ENCODE data around the gene ANKRD16.

The ANKRD16 gene

DNA sequence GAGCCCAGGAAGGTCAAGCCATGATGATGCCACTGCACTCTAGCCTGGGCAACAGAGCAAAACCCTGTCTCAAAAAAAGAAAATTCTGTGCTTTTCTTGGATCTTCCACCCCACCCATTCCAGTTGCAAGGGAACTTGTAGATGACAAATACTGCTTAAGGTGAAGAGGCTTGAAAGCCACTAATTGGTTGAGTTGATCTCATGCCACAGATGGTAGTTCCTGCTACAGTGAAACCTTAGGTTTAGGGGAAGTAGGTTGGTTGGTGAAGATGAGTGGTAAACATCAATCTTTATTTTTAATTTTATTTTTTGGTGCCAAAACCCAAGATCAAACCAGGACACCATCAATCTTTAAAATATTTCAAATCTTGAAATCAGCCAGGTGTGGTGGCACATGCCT lies 73.5 kb downstream of the ANKRD16 start:
- no peak overlapping the region for H3K4me3 ChIP-seq (ENCODE audit: low read length)
- no peak for DNase-seq (ENCODE audit: low read depth)
- H3K9ac ChIP-seq (ENCODE audit: low read length) = no peak overlapping the region
- H3K27me3 ChIP-seq (replicated peaks; ENCODE audit: control insufficient read depth, insufficient read depth, low read length) = no peaks in the 10 kb centered on the region
- no peaks in the 10 kb centered on the region for H3K9me3 ChIP-seq (ENCODE audit: control insufficient read depth, low read length)
- no peaks in the 10 kb centered on the region for H3K36me3 ChIP-seq (ENCODE audit: control insufficient read depth, insufficient read depth, low read length, severe bottlenecking)
- H3K4me1 ChIP-seq (ENCODE audit: control insufficient read depth, insufficient read depth, low read length) = peaks cover 18% of the 10 kb centered on the region

DNA sequence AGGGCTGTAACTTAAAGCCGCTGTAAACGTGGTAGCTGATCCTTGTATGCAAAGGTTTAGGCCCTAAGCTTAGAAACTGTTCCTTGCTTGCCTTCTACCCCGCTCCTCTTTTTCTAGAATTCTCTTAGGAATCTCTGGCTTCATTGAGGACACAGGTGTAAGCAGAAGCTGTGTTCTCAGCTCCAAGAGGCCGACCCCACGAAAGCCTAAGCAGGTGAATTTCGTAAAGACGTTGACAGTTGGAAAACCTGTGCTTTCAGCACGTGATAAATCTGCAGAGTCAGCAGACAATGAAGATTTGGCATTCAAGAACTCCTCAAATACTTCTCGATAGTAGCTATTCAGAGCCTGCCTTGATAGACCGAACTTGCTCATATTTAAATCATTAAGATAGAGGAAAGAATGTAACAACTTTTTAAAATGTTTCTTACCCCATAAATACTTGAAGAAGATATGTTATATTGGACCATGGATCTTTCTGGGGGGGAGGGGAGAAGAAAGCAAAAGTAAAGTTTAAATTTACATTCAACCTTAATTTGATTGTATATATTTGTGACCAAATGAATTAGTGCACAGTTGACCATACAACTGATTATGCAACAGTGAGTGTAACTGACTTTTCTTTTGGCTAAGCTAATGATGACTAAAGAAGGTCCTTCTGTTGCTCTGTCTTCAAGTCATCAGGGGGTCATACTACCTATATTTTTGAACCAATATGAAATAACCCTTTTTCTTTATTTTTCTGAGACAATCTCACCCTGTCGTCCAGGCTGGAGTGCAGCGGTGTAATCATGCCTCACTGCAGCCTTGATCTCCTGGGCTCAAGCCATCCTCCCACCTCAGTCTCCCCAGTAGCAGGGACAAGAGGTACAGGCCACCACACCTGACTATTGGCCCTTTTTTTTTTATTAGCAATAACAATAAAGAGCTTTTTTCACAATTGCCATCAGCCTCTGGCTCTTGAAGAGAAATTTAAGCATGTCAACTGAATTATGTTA lies 75.3 kb downstream of the ANKRD16 start:
- peak overlapping the region; percentile 100 for H3K4me3 ChIP-seq (ENCODE audit: low read length)
- H3K36me3 ChIP-seq (ENCODE audit: control insufficient read depth, insufficient read depth, low read length, severe bottlenecking) = no peaks in the 10 kb centered on the region
- H3K27me3 ChIP-seq (replicated peaks; ENCODE audit: control insufficient read depth, insufficient read depth, low read length) = no peaks in the 10 kb centered on the region
- DNase-seq (ENCODE audit: low read depth) = peak; percentile 41
- H3K9ac ChIP-seq (ENCODE audit: low read length) = peak overlapping the region; percentile 100
- H3K9me3 ChIP-seq (ENCODE audit: control insufficient read depth, low read length) = no peaks in the 10 kb centered on the region
- H3K4me1 ChIP-seq (ENCODE audit: control insufficient read depth, insufficient read depth, low read length) = peaks cover 36% of the 10 kb centered on the region

DNA sequence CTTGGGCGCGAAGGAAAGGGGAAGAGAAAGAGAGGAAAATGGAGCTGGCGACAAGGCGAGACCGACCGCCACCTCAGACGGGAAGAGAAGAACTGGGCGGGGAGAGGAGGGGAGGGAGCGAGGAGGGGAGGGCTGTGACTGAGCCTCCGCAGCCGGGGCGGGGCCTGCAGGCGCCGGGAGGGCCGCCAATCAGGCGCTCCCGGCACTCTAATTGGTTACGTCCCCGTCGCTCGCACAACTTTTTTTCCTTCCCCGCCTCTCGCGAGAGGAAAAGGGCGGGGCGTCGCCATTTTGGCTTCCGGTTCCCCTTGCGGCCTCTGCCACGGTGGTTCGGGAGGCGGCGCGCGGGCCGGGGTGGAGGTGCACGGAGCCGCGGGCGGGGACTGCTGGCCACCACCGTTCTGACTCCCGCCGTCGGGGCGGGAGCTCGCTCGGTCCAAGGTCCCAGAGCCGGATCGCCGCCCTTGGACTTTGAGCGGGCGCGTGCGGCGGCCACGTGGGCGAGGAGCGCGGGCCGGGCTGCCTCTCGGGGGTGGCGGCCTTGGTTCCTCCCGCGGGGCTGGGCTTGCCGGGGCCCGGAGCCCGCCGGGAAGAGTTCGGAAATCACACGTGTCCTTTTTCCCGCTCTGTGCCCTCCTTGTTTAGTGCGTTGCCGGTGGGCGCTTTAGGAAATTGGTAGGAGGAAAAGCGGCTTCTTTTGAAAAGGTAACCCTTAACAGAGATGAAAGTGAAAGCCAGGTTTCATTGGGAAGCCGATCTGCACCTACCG lies 76.2 kb downstream of the ANKRD16 start, which contains the start of gene GDI2:
Gene GDI2, minus strand, starts transcription at position 94 of the 769 bp plus-strand sequence. CDS start 176 bp downstream, outside the sequence.
- DNase-seq (ENCODE audit: low read depth) = peak; percentile 98
- no peaks in the 10 kb centered on the region for H3K36me3 ChIP-seq (ENCODE audit: control insufficient read depth, insufficient read depth, low read length, severe bottlenecking)

DNA sequence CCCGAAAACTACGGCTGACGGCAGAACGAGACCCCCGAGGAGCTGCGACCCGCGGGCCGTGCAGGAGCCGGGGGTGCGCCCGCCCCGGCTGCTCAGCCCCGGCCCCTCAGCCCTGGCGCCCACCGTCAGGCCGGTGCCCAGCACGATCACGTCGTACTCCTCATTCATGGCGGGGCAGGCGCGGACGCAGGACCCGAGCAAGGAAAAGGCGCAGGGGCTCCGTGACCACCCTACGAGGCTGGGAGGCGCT lies 76.7 kb downstream of the ANKRD16 start:
- no peaks in the 10 kb centered on the region for H3K36me3 ChIP-seq (ENCODE audit: control insufficient read depth, insufficient read depth, low read length, severe bottlenecking)
- H3K4me1 ChIP-seq (ENCODE audit: control insufficient read depth, insufficient read depth, low read length) = peaks cover 40% of the 10 kb centered on the region
- no peaks in the 10 kb centered on the region for H3K27me3 ChIP-seq (replicated peaks; ENCODE audit: control insufficient read depth, insufficient read depth, low read length)
- no peaks in the 10 kb centered on the region for H3K9me3 ChIP-seq (ENCODE audit: control insufficient read depth, low read length)
- H3K9ac ChIP-seq (ENCODE audit: low read length) = peak overlapping the region; percentile 100
- DNase-seq (ENCODE audit: low read depth) = no peak
- H3K4me3 ChIP-seq (ENCODE audit: low read length) = peak overlapping the region; percentile 100

More for the DNA sequence above, 76.2 kb downstream of the ANKRD16 start, which contains the start of gene GDI2:
- H3K4me3 ChIP-seq (ENCODE audit: low read length) = peak within 1 kb of the TSS; percentile 100
- peak within 1 kb of the TSS; percentile 100 for H3K9ac ChIP-seq (ENCODE audit: low read length)
- no peaks in the 10 kb centered on the region for H3K9me3 ChIP-seq (ENCODE audit: control insufficient read depth, low read length)
- H3K4me1 ChIP-seq (ENCODE audit: control insufficient read depth, insufficient read depth, low read length) = peaks cover 40% of the 10 kb centered on the region
- no peaks in the 10 kb centered on the region for H3K27me3 ChIP-seq (replicated peaks; ENCODE audit: control insufficient read depth, insufficient read depth, low read length)

DNA sequence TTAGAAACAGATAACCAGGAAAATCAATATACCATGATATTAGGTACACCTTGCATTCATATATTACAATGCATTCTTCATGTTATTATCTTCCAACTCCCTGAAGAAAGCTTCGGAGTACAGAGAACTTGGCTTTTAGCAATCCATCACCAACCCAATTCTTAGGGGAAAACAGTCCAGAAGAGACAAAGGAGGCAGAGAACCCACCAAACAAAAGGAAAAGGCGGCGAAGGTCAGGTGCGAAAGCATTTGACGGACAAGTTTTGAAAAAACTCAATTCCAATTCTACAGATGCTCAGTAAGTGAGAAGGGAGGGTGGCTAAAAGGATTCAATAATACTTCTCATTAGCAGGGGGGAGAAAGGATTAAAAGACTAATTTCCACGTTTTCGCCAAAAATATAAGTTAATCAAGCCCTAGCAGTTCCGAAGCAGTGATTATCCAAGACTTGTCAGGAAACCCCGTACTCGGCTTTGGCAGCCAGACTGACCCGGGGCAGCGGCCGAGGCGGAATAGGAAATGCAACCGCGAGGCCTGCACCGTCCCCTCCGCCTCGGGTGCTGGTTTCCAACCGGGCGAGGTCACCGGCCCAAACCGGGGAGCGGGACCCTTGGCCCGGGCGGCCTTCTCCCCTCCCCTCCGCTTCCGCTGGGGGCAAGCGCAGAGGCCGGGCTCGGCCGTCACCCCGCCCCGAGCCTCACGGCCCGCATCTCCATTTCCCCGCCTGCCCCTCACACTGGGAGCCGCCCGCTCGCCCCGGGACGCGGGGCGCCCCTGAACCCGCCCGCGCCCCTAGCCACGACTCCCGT lies 77.2 kb downstream of the ANKRD16 start:
- H3K9ac ChIP-seq (ENCODE audit: low read length) = peak overlapping the region; percentile 100
- H3K4me1 ChIP-seq (ENCODE audit: control insufficient read depth, insufficient read depth, low read length) = peaks cover 40% of the 10 kb centered on the region
- H3K9me3 ChIP-seq (ENCODE audit: control insufficient read depth, low read length) = no peaks in the 10 kb centered on the region
- H3K36me3 ChIP-seq (ENCODE audit: control insufficient read depth, insufficient read depth, low read length, severe bottlenecking) = no peaks in the 10 kb centered on the region
- H3K4me3 ChIP-seq (ENCODE audit: low read length) = peak overlapping the region; percentile 100
- no peaks in the 10 kb centered on the region for H3K27me3 ChIP-seq (replicated peaks; ENCODE audit: control insufficient read depth, insufficient read depth, low read length)
- peak; percentile 60 for DNase-seq (ENCODE audit: low read depth)

All from adipocyte (in vitro differentiated cells).